Natural killer cell (primary cell): ENCODE measurements around the gene SPATA20. TPM values are rescaled to one million over a fixed set of nuclear protein-coding genes. Genes with fewer than 3 reads are reported as not detected.

Experiments used
- ATAC-seq, 3 donors: fragments of 150-1000 bp in 2 of 3; fragments of 200-7000 bp in 1 of 3; cut with Tn5 transposase; 1 replicate in 1 of 3; 2 replicates in 2 of 3; pipeline ENCODE4 v1.10.0; 2021; ENCODE audit warnings: mild to moderate bottlenecking in 2 of 3, moderate library complexity in 2 of 3
- DNase-seq, 2 donors: peaks; one replicate each; pipeline versions ENCODE4 v3.0.0 to v3.0.0-alpha.2; 2013 to 2021; ENCODE audit warnings: mixed read lengths in 1 of 2
- H3K27ac ChIP-seq: one replicate; pipeline ENCODE4 v1.5.1; 2013; ENCODE audit warnings: mild to moderate bottlenecking, low read length
- H3K27me3 ChIP-seq: one replicate; pipeline ENCODE4 v1.6.1; 2013; ENCODE audit warnings: low read length; ENCODE audit not compliant: control insufficient read depth, insufficient read depth
- H3K36me3 ChIP-seq: one replicate; pipeline ENCODE4 v1.6.1; 2013; ENCODE audit warnings: low read length; ENCODE audit not compliant: control insufficient read depth, insufficient read depth
- H3K4me1 ChIP-seq: one replicate; pipeline ENCODE4 v1.6.1; 2013; ENCODE audit warnings: low read length; ENCODE audit not compliant: control insufficient read depth, insufficient read depth
- H3K4me3 ChIP-seq: one replicate; pipeline ENCODE4 v1.5.1; 2013; ENCODE audit warnings: low read length
- H3K9me3 ChIP-seq: one replicate; pipeline ENCODE4 v1.6.1; 2013; ENCODE audit warnings: low read length; ENCODE audit not compliant: control insufficient read depth, insufficient read depth
- H3K27ac Mint-ChIP-seq, 2 donors: one replicate each; pipeline ENCODE4 v1.8.0; 2022; ENCODE audit warnings: mild to moderate bottlenecking in 2 of 2, mixed read lengths in 2 of 2, moderate library complexity in 1 of 2
- H3K27me3 Mint-ChIP-seq, 2 donors: one replicate each; pipeline ENCODE4 v1.8.0; 2022; ENCODE audit warnings: low read depth in 2 of 2, mixed read lengths in 2 of 2
- H3K36me3 Mint-ChIP-seq: one replicate; pipeline ENCODE4 v1.8.0; 2022; ENCODE audit warnings: mixed read lengths
- H3K4me1 Mint-ChIP-seq, 2 donors: one replicate each; pipeline ENCODE4 v1.8.0; 2022; ENCODE audit warnings: mixed read lengths in 2 of 2
- H3K4me3 Mint-ChIP-seq: one replicate; pipeline ENCODE4 v1.8.0; 2022; ENCODE audit warnings: mild to moderate bottlenecking, moderate library complexity, mixed read lengths
- H3K9me3 Mint-ChIP-seq, 2 donors: one replicate each; pipeline ENCODE4 v1.8.0; 2022; ENCODE audit warnings: mixed read lengths in 2 of 2
- WGBS: methylation state at CpG from one replicate; pipeline ENCODE4 v1.1.7; 2013; ENCODE audit warnings: missing lambda C conversion rate; ENCODE audit not compliant: insufficient coverage; 5-methylcytosine and 5-hydroxymethylcytosine counted together
- intact Hi-C: fragments of 100-400 bp; cut with micrococcal nuclease; formaldehyde crosslinking; loops from one replicate; pipeline ENCODE4 v1.14.2; 2022
- total RNA-seq, 4 donors: library from RNA; stranded (reverse); fragments of 120-200 nt in 1 of 4; gene quantifications; one replicate each; pipeline versions ENCODE4 v1.2.3 to v1.2.4, GENCODE V29; 2013 to 2022
- TF ChIP-seq, protein P1 (sequence below): fragments of 200-600 bp; IDR thresholded peaks from one replicate; pipeline ENCODE4 v1.8.0; 2022; ENCODE audit warnings: antibody characterized with exemption

SPATA20 gene
- total RNA-seq, 3 donors from 2014 or later (not counting 1 experiment from before 2014, with no cell fraction given): 30.7 to 45.5 (median 32.5) TPM

DNA sequence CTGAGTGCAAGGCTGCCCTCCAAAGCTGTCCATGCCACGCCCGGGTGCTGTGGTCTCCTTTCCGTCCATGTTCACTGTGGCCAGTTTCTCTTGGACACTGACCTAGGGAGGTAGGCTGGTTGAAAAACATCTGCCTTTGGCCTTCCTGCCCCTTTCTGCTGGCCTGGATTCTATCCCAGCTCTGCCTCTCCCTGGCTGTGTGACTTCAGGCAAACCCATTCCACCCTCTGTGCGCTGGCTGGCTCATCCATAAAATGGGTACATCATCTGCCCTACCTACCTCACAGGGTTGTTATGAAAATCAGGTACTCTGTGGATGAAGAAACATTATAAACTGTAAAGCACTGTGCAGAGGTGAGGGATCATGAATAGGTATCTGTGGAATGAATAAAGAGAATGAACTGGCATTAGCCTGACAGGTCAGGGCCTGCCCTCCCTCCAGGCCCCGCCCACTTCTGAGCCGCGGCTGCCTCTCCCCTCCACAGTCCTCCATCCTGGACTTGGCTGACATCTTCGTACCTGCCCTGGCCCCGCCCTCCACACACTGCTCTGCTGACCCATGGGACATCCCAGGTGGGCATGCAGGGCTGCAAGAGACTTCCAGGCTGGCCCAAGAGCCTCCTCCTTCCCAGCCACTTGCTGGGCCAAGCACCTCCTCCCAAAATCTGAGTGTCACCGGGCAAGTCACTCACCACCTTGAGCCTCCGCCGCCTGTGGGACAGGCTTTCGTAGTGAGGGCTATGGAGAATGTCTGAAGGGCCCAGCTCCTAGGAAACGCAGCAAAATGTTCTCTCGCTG is 7.0 kb upstream of the SPATA20 start:
- Mint-ChIP-seq H3K9me3 (no peaks in the 10 kb centered on the region), H3K27ac (no peak overlapping the region), H3K27me3 (peaks cover 18 to 29% of the 10 kb centered on the region in 2 donors), H3K4me3 (no peak overlapping the region), H3K36me3 (no peaks in the 10 kb centered on the region), H3K4me1 (peaks cover 11 to 17% of the 10 kb centered on the region in 2 donors)
- DNase-seq: no peak
- ATAC-seq: no peak
- Histone ChIP-seq H3K36me3 (no peaks in the 10 kb centered on the region), H3K9me3 (no peaks in the 10 kb centered on the region), H3K27me3 (no peaks in the 10 kb centered on the region), H3K4me3 (no peak overlapping the region), H3K4me1 (peaks cover 14% of the 10 kb centered on the region), H3K27ac (no peak overlapping the region)
- TF ChIP-seq, protein P1, sequence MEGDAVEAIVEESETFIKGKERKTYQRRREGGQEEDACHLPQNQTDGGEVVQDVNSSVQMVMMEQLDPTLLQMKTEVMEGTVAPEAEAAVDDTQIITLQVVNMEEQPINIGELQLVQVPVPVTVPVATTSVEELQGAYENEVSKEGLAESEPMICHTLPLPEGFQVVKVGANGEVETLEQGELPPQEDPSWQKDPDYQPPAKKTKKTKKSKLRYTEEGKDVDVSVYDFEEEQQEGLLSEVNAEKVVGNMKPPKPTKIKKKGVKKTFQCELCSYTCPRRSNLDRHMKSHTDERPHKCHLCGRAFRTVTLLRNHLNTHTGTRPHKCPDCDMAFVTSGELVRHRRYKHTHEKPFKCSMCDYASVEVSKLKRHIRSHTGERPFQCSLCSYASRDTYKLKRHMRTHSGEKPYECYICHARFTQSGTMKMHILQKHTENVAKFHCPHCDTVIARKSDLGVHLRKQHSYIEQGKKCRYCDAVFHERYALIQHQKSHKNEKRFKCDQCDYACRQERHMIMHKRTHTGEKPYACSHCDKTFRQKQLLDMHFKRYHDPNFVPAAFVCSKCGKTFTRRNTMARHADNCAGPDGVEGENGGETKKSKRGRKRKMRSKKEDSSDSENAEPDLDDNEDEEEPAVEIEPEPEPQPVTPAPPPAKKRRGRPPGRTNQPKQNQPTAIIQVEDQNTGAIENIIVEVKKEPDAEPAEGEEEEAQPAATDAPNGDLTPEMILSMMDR: no peak
- intact Hi-C loops: loop anchor here (5.0 to 10.0 kb wide), 2 partner anchors 63 to 145 kb away; partner anchors contain the start of gene RSAD1
- 77% methylated on average over 14 of the region's 15 CpGs for WGBS

- Mint-ChIP-seq H3K9me3 (no peaks in the 10 kb centered on the region), H3K4me3 (peak overlapping the region; percentile 85), H3K27ac (peak overlapping the region in 1 of 2 donors; percentile 48), H3K36me3 (no peaks in the 10 kb centered on the region), H3K27me3 (peaks cover 21% of the 10 kb centered on the region in 2 donors), H3K4me1 (peaks cover 11 to 17% of the 10 kb centered on the region in 2 donors)
- Histone ChIP-seq H3K36me3 (no peaks in the 10 kb centered on the region), H3K27me3 (no peaks in the 10 kb centered on the region), H3K27ac (no peak overlapping the region), H3K9me3 (no peaks in the 10 kb centered on the region), H3K4me3 (no peak overlapping the region), H3K4me1 (peaks cover 14% of the 10 kb centered on the region)
- intact Hi-C loops: loop anchor here (5.0 to 10.0 kb wide), 2 partner anchors 63 to 144 kb away; partner anchors contain the start of gene RSAD1
- TF ChIP-seq, protein P1: no peak
- DNase-seq: no peak
- ATAC-seq: no peak
- 97% methylated on average over 11 of the region's 11 CpGs for WGBS
Measured at GRCh38 chr17:50540560-50541401, 6.2 kb upstream of the SPATA20 start.

GRCh38 chr17:50541402-50541715 is 5.6 kb upstream of the SPATA20 start:
- Histone ChIP-seq H3K4me3 (peak overlapping the region; percentile 67), H3K27me3 (no peaks in the 10 kb centered on the region), H3K27ac (no peak overlapping the region), H3K4me1 (peaks cover 17% of the 10 kb centered on the region), H3K9me3 (no peaks in the 10 kb centered on the region), H3K36me3 (no peaks in the 10 kb centered on the region)
- Mint-ChIP-seq H3K4me1 (peaks cover 14 to 20% of the 10 kb centered on the region in 2 donors), H3K36me3 (no peaks in the 10 kb centered on the region), H3K9me3 (no peaks in the 10 kb centered on the region), H3K4me3 (peak overlapping the region; percentile 85), H3K27me3 (peaks cover 15 to 18% of the 10 kb centered on the region in 2 donors), H3K27ac (peak overlapping the region in 1 of 2 donors; percentile 48)
- TF ChIP-seq, protein P1: no peak
- 75% methylated on average over 9 of the region's 9 CpGs for WGBS
- intact Hi-C loops: loop anchor here (5.0 to 10.0 kb wide), 2 partner anchors 64 to 143 kb away; partner anchors contain the start of gene RSAD1
- ATAC-seq: no peak
- no peak for DNase-seq
